HG02678 (cell line): ENCODE data around the gene PTTG1IP2.

Experiments used
- ATAC-seq: cut with Tn5 transposase; IDR thresholded peaks from one replicate; pipeline ENCODE4 v1.9.1; 2021; ENCODE audit warnings: mild to moderate bottlenecking, moderate library complexity; ENCODE audit not compliant: unreplicated experiment

PTTG1IP2 gene

DNA sequence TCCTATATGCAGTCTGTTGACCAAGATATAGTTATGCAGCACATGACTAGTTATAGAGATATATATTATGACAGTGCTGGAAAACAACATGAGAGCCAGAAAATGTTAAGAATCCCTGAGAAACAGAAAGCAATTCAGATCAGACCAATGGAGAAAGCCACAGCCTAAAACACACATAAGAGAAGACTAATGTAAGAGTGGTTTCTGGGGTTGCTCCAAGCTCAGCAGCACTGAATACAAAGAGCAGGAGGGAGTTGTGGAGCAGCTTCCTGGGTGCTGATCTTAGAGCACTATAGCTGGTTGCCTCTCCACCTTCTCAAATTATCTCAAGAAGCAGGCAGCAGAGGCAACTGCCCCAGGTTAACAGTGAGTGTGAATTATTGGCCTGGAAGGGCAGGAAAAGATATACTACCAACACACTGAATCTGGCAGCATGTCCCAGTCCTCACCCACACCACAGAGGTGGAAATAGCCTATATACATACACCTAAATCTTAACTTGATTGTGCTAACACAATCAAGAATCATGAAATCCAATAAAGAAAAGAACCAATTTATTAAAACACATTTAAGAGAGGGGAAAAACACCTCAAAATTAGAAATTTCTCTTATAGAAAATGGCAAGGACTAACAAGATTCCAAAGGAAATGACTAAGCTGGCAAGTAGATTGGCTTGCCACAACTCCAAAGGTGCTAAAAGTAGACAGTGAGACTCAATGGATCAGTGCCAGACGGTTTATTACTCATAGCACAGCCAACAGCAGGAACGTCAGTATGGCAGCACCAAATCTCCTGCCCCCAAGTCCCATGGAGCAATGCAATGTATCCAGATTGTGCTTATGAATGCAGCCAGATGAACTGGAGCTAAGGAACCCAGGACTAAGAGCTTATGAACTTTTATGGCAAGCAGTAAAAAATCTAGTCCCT, 5.1 kb downstream of the PTTG1IP2 start:
- ATAC-seq: no peak

DNA sequence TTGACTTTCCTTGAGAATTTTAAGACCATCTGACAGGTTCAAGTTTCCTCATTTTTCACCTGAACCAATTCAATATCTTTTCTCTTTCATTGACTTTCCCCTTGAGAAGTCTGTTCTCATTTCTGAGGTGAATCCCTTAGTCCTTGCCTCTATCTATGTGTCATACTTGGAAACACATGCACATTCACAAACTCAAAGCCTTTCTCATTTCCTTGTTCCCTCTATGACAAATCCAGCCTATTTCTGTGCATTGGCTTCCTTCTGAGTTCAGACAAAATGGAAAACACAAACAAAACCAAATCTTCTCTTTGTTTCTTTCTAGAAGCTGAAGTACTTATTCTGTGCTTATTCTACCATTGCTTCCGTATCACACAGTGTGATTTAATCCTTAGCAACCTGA, 13.8 kb downstream of the PTTG1IP2 start:
- no peak for ATAC-seq

- ATAC-seq: no peak
Observed at GRCh38 chr7:90484706-90485105, 15.3 kb downstream of the PTTG1IP2 start.

- ATAC-seq: no peak
Observed at GRCh38 chr7:90485734-90486316, 16.4 kb downstream of the PTTG1IP2 start.

GRCh38 chr7:90487808-90488207, 18.4 kb downstream of the PTTG1IP2 start:
- no peak for ATAC-seq

DNA sequence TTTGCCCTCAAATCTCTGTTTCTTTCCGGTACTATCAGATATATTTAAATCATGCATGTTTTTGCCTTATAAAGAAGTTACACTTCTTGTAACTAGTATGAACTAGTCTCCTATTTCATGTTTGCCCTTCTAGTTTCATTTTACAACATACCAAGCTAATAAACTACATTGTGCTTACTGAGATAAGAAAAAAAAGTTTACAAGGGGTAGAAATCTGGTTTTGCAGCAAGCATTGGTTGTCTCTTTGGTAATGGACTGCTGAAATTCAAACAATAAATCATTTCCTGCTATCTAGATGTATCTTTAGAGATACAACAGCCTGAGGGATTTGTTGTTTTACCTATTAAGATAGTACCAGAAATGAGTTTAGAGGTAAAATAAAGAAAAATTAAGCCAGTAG, 18.8 kb downstream of the PTTG1IP2 start:
- ATAC-seq: no peak

DNA sequence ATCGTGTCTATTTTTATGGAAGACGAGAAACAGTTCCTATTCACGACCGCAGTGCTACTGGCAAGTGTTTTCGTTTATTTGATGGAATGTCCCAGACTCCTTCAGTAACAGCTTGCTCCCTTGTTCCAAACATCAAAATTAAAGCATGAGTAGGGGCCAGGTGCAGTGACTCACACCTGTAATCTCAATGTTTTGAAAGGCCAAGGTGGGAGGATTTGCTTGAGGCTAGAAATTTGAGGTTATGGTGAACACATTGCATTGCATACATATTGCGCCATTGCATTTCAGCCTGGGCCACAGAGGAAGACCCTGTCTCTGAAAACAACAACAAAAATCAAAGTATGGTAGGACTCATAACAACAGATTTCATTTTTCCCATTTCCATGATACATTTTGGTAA, 22.8 kb downstream of the PTTG1IP2 start:
- ATAC-seq: no peak

GRCh38 chr7:90495241-90495640, 25.8 kb downstream of the PTTG1IP2 start:
- no peak for ATAC-seq

- ATAC-seq: no peak
Observed at GRCh38 chr7:90502539-90502938, 33.1 kb downstream of the PTTG1IP2 start.

DNA sequence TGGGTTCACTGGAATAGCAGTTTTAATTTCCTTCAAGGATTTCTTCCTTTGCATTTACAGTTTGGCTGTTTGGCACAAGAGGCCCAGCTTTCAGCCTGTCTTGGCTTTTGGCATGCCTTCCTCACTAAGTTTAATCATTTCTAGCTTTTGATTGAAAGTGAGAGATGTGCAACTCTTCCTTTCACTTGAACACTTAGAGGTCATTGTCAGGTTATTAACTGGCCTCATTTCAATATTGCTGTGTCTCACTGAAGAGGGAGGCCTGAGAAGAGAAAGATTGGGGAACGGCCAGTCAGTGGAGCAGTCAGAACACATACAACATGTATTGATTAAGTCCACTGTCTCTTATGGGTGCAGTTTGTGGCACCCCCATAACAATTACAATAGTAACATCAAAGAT, 33.9 kb downstream of the PTTG1IP2 start:
- ATAC-seq: peak; percentile 53

- ATAC-seq: no peak
Observed at GRCh38 chr7:90507692-90508091, 38.3 kb downstream of the PTTG1IP2 start.

DNA sequence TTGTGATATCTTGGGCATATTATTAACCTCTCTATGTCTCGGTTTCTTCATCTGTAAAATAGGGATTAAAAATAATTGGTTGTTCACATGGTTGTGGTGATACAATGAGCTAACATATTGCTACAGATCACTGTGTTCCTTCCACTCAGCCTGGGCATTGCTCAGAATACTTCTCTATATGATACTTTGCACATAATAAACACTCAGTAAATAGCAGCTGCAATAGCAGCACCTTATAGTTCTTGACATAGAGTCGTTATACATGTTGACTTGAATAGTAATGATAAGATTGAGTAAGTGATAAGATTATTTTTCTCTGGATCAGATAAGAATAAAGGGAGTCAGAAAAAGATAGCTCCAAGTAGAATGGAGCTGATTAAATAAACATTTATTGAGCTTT, 42.3 kb downstream of the PTTG1IP2 start:
- ATAC-seq: no peak

GRCh38 chr7:90512821-90513254, 43.4 kb downstream of the PTTG1IP2 start:
- no peak for ATAC-seq

DNA sequence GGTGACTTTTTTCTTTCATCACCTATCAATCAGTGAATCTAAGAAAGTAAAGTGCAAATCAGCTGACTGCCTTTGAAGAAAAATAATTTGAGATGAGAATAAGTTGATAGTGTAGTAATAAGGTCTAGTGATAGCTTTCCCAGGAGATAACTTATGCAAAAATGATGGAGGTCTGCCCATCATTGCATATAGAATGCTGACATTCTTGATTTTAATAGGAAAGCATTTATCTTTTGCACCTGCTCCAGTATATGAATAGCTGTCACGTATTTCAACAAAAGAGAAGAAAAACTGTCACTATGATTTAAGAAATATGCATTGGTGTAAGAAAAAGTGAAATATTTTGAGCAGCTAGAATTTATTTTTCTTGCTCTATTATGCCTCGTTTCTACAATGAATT, 46.8 kb downstream of the PTTG1IP2 start:
- no peak for ATAC-seq

- ATAC-seq: no peak
Observed at GRCh38 chr7:90518630-90519029, 49.2 kb downstream of the PTTG1IP2 start.

GRCh38 chr7:90520484-90520883, 51.0 kb downstream of the PTTG1IP2 start:
- no peak for ATAC-seq

DNA sequence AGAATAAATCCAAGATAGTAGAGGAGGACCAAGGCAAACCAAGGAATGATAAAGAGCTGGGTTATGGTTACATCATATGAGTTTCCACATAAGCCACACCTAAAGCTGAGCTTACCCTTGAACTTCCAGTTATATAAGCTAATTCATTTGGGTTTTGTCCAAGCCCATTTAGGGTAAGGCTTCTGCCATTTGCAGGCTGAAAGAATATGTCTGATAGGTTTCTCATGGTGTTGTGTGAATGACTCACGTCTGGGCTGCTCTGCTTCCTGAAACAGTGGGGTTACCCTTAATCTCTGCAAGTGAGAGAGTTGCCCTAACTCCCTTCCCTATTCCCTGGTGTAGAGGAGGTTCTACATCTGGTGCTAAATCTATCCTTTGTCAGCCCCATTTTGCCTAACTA, 60.8 kb downstream of the PTTG1IP2 start:
- no peak for ATAC-seq

GRCh38 chr7:90532231-90532929, 62.9 kb downstream of the PTTG1IP2 start:
- no peak for ATAC-seq

- ATAC-seq: peak; percentile 79
Observed at GRCh38 chr7:90536449-90536848, 67.0 kb downstream of the PTTG1IP2 start.

DNA sequence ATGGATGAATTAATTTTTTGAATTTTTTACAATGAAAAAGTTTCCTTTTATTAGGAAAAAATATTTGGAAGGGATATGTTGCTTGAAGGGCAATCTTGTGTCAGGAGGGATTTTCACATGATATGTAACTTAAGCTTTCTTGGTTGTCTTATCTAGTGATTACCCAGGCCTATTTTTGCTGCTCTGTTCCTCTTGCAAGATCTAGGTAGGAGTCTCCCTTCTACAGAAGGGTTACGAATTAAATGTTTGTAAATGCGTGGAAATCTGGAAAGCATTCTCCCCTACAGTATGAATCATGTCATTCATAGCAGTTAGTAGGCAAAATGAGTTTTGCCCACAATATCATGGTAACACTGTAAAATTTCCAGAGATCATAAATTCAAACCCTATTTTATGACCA, 69.0 kb downstream of the PTTG1IP2 start:
- ATAC-seq: no peak

GRCh38 chr7:90540406-90540805, 71.0 kb downstream of the PTTG1IP2 start:
- ATAC-seq: no peak

GRCh38 chr7:90551036-90551435, 81.6 kb downstream of the PTTG1IP2 start:
- ATAC-seq: no peak
